ENCODE measurements around the gene TBC1D8.

DNA sequence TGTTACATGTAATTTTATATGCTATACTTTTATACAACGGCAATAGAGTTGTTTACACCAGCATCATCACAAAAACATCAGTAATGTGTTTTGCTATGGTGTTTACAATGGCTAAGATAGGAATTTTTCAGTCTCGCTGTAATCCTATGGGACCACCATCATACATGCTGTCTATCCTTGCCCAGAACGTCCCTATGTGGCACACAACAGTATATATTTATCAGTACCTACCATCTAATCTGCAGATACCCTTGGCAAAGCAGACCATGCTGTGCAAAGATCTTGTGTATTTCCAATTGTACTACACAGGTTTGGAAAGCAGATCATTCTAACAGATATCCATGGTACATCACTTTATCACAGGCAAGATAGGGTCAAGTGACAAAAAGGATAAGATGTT, 133.8 kb downstream of the TBC1D8 start:
- TF ChIP-seq, protein P1, sequence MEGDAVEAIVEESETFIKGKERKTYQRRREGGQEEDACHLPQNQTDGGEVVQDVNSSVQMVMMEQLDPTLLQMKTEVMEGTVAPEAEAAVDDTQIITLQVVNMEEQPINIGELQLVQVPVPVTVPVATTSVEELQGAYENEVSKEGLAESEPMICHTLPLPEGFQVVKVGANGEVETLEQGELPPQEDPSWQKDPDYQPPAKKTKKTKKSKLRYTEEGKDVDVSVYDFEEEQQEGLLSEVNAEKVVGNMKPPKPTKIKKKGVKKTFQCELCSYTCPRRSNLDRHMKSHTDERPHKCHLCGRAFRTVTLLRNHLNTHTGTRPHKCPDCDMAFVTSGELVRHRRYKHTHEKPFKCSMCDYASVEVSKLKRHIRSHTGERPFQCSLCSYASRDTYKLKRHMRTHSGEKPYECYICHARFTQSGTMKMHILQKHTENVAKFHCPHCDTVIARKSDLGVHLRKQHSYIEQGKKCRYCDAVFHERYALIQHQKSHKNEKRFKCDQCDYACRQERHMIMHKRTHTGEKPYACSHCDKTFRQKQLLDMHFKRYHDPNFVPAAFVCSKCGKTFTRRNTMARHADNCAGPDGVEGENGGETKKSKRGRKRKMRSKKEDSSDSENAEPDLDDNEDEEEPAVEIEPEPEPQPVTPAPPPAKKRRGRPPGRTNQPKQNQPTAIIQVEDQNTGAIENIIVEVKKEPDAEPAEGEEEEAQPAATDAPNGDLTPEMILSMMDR (IDR thresholded peaks at IDR 0.05), result no peak
- no peak for TF ChIP-seq POLR2A (IDR thresholded peaks at IDR 0.05)
